HG03432 (cell line): ENCODE results near the gene C1orf159.
"Not testable (repeated sequence)": the region's sequence is repeated elsewhere in the genome, so short reads cannot be mapped to it uniquely, and the experiment has no call there.

Experiments
- ATAC-seq: cut with Tn5 transposase; IDR thresholded peaks from one replicate; pipeline ENCODE4 v1.9.1; 2021; ENCODE audit warnings: mild to moderate bottlenecking, moderate library complexity; ENCODE audit not compliant: unreplicated experiment

C1orf159 gene

GRCh38 chr1:1083416-1084371 lies 32.2 kb downstream of the C1orf159 start:
- no peak for ATAC-seq

- ATAC-seq = no peak
Observed at GRCh38 chr1:1082776-1083415, 33.0 kb downstream of the C1orf159 start.

DNA sequence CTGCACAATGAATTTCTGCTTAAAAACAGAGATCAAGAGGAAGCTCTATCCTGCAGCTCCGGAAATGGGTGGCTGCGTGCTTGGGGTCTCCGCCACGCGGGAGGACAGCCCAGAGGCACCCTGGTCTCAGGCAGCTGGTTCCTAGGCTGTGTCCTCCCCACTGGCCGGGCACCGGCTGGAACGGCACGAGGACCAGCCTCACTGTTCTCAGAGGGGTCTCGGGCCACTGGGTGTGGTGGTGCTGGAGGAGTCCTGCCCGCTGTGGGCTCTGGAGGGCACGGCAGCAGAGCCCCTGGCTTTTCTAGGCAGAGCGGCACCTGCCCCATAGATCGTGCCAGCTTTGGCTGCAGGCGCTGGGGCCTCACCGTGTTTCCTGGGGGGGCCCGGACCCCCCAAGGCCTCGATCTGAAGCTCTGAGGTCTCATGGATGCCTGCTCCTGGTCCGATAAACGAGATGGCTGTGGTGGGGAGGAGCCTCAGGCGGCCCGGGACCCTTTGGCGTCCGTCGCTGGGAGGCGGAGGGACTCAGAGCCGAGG lies 33.6 kb downstream of the C1orf159 start:
- ATAC-seq = no peak

- ATAC-seq = no peak
Observed at GRCh38 chr1:1081311-1082238, 34.3 kb downstream of the C1orf159 start.

DNA sequence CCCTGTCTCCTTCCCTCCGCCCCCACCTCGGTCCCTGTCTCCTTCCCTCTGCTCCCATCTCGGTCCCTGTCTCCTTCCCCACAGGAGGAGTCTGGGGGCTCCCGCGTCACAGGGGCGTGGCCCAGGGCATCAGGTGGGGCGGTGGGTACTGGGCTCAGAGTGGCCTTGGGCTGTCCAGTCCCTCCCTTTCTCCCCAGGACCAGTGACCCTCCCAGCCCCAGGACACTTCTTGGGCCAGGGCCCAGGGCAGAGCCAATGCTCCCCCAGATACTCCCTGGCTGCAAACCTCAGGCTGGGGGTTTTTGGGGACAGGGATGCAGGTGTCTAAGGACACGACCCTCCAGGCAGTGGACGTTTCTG lies 35.0 kb downstream of the C1orf159 start:
- no peak for ATAC-seq

DNA sequence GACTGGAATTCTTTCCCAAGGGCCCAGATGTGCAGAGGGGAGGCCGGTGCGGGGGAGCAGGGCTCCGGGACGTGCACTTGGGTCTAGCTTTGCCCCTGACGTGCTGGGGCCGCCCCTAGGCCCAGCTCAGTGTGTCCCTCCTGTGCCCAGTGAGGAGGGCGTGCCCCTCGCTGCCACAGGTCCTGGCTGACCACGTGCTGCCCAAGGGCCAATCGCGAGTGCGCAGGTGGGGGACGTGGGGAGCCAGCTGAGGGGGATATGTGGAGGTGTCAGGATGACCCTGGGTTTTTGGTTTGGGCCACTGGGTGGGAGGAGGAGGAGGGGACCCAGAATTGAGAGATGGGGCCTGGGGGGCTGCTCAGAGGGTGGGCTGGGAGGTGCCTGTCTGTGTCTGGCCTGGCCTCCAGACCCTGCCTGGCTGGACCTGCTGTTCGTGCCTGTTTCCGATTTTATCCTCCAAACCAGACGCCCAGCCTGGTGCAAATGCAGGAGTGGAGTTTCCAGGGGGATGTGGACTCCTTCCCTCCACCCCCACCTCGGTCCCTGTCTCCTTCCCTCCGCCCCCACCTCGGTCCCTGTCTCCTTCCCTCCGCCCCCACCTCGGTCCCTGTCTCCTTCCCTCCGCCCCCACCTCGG lies 35.6 kb downstream of the C1orf159 start:
- ATAC-seq = peak; percentile 54

DNA sequence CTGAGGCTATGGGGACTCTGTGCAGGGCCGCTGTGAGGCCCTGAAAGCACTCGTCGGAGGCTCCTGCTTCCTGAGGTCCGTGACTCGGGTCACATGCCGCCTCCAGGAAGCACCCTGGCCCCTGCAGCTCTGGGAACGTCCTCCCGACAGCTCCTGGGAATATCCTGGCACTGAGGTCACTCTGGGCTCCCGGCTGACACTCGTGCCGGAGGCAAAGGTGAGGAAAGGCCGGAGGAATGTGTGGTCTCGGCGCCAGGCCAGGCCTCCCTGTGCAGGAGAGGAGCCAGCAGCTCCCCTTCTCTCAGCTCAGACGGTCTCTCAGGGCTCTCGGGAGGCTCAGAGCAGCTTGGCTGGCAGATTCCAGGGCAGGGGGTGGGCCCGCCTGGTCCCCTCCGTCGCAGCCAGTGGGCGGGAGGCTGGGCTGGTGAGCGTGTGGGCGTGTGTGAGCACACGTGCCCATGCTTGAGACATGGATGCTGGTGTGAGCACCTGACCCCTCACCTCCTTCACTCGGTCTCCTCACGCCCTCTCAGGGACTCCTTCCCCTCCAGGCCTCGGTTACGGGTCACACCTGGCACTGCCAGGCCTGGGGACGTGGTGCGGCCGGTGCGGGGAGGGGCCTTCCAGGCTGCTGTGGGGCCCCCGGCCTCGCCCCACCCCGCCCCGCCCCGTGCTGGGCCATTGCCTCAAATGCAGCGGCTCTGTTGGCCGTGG lies 36.3 kb downstream of the C1orf159 start:
- ATAC-seq = peak; percentile 62

DNA sequence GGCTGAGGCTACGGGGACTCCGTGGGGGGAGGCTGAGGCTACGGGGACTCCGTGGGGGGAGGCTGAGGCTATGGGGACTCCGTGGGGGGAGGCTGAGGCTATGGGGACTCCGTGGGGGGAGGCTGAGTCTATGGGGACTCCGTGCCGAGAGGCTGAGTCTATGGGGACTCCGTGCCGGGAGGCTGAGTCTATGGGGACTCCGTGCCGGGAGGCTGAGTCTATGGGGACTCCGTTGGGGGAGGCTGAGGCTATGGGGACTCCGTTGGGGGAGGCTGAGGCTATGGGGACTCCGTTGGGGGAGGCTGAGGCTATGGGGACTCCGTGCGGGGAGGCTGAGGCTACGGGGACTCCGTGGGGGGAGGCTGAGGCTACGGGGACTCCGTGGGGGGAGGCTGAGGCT lies 38.5 kb downstream of the C1orf159 start:
- not testable (repeated sequence) for ATAC-seq

DNA sequence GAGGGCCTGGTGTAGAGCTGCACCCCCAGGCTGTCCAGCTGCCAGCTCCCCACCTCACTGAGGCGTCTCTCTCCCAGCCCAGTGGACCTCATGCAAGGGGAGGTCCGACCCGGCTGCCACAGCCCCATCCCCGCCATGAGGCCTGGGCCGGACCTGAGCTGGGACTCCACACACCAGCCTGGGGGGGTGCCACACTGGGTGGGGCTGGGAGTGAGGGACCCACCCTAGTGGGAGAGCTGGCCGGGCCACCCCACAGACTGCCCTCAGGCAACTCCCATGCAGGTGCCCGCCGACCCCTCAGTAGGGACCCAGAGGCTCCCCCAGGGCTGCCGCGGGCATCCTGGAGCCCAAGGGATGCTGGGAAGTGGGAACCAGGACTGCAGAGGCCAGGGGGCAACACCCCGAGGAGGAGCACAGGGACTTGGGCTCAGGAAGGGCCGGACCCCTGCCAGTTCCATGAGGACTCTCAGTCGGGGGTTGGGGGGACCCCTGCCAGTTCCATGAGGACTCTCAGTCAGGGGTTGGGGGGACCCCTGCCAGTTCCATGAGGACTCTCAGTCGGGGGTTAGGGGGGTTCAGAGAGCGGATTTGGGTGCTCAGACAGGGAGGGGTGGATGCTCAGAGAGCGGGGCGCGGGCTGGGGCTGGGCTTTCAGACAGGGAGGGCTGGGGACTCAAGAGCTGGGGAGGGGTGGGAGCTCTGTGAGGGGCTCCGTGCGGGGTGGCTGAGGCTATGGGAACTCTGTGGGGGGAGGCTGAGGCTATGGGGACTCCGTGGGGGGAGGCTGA lies 40.5 kb downstream of the C1orf159 start:
- no peak for ATAC-seq

DNA sequence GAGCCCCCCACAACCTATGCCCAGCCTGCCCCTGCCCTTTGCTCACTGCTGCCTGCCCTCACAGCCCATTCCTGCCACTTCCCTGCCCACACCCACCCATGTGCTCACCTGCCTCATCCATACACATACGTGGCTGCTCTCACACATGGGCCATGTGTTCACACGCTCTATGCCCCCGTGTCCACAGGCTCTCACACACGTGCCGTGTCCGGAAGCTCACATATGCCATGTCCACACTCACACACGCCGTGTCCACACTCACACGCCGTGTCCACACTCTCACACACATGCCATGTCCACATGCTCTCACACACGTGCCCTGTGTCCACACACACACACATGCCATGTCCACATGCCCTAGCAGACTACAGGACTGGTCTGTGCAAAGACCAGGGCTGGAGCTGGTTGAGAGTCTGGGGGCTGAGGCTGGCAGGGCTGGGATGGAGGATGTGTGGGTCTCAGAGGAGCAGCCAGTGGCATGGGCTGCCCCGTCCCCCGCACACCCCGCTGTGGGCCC lies 41.2 kb downstream of the C1orf159 start:
- no peak for ATAC-seq

- ATAC-seq = no peak
Observed at GRCh38 chr1:1073743-1074587, 41.9 kb downstream of the C1orf159 start, which contains the start of gene RNF223. Gene RNF223, minus strand, starts transcription at chr1:1074306. Its CDS starts 1,740 bp downstream, at chr1:1072566.

DNA sequence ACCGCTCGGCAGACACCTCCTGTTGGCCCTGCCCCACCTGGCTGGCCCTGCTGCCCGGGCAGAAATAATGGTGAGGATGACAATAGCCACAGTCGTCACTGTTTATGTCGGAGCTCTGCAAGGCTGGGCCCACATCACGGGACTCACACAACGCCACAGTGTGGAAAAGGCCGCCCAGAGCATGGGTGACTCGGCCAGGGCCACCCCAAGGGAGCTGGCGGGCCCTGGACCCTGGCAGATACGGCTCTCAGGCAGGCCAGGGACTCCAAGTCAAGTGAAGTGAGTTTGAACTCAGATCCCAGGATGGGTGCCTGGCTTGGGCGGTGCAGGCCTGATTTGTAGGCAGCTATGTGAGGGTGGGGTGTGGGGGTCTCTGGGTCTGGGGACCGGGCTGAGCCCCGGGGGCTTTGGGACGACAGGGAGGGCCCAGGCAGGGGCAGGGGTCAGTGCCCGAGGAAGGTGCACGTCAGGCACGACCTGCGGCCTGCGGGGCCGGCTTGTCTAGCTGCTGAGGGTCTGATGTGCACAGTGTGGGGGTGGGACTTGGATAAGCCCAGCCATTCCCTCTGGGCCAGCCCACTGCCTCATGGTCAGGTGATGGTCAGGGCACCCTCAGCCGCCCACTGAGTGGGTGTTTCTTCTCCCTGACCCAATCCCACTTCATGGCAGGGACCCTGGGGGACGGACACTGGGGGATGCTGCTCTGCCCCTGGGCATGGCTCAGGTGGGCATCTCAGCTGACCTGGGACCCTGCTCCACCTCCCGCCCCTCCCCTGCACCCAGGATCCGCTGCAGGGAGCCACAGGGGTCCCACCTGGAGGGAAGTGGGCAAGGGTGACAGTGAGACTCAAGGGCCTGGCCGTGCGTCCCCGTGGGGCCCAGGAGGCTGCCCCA lies 42.8 kb downstream of the C1orf159 start:
- ATAC-seq = no peak

DNA sequence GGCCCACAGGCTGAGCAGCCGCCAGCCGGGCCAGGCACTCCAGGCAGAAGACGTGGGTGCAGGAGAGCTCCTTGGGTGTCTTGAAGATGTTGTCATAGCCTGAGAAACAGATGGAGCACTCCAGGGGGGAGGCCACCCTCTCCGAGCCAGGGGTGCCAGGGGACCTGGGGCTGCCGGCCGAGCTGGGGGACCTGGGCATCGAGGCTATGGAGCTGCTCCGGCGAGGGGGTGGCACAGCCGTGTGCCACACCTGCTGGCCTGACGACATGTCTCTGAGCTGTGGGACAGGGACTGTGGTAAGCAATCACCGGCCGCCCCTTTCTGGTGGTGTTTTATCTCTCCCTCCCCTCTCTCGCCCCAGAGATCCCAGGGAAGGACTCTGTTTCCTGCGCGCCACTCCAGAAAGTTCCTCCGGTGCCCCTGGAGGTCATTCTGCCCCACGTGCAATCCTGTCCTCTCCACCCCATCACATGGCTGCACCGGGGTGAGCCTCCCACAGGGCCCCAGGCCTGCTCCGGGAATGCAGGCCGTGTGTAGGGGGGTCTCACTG lies 43.5 kb downstream of the C1orf159 start:
- no peak for ATAC-seq

GRCh38 chr1:1071486-1072298 lies 44.2 kb downstream of the C1orf159 start:
- ATAC-seq = no peak
